HL-60 (cell line): ENCODE data around the gene PTPRD.
"Not testable (repeated sequence)": the region's sequence is repeated elsewhere in the genome, so short reads cannot be mapped to it uniquely, and the experiment has no call there.

Experiments used
- CTCF ChIP-seq: IDR thresholded peaks from one replicate; pipeline ENCODE4 v1.5.1; 2011; ENCODE audit warnings: low read length, control low read depth, inconsistent platforms; ENCODE audit not compliant: insufficient read depth
- POLR2AphosphoS5 ChIP-seq: IDR thresholded peaks from 2 replicates; pipeline ENCODE4 v1.6.1; 2012; ENCODE audit warnings: low read depth

DNA sequence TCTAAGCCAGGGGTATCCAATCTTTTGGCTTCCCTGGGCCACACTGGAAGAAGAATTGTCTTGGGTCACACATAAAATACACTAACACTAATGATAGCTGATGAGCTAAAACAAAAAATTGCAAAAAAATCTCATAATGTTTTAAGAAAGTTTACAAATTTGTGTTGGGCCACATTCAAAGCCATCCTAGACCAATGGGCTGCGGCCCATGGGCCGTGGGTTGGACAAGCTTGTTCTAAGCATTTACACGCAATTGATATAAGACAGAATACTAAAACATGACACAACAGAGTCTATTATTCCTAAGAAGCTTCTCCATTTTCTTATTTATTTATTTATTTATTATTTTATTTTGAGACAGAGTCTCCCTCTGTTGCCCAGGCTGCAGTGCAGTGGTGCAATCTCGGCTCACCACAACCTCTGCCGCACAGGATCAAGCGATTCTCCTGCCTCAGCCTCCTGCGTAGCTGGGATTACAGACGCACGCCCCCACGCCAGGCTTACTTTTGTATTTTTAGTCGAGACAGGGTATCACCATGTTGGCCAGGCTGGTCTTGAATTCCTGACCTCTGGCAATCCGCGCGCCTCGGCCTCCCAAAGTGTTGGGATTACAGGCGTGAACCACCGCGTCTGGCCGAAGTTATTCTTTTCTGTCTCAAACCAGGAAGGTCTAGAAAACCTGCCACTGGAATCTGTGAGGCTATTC, 1692.2 kb downstream of the PTPRD start:
- TF ChIP-seq CTCF, POLR2AphosphoS5: not testable (repeated sequence)
